GM18498 (cell line): Measurements from ENCODE around the gene PRDM5.

Experiments used
- ATAC-seq: cut with Tn5 transposase; IDR thresholded peaks from one replicate; pipeline ENCODE4 v1.9.1; 2021; ENCODE audit warnings: mild to moderate bottlenecking, moderate library complexity; ENCODE audit not compliant: unreplicated experiment

Gene PRDM5

GRCh38 chr4:120915336-120915735 lies 7.2 kb downstream of the PRDM5 start:
- no peak for ATAC-seq

- no peak for ATAC-seq
These were observed 19.1 kb downstream of the PRDM5 start for GRCh38 chr4:120903419-120903818.

GRCh38 chr4:120902925-120903324 lies 19.6 kb downstream of the PRDM5 start:
- ATAC-seq, result no peak

GRCh38 chr4:120901731-120902130 lies 20.8 kb downstream of the PRDM5 start:
- no peak for ATAC-seq

GRCh38 chr4:120897981-120898719 lies 24.4 kb downstream of the PRDM5 start:
- no peak for ATAC-seq

- no peak for ATAC-seq
These were observed 27.0 kb downstream of the PRDM5 start for GRCh38 chr4:120895554-120895953.

GRCh38 chr4:120893314-120893713 lies 29.2 kb downstream of the PRDM5 start:
- no peak for ATAC-seq

GRCh38 chr4:120886191-120886590 lies 36.3 kb downstream of the PRDM5 start:
- no peak for ATAC-seq

- ATAC-seq, result no peak
These were observed 40.7 kb downstream of the PRDM5 start for GRCh38 chr4:120881846-120882245.

GRCh38 chr4:120881351-120881750 lies 41.2 kb downstream of the PRDM5 start:
- ATAC-seq, result no peak

- ATAC-seq, result no peak
These were observed 45.5 kb downstream of the PRDM5 start for GRCh38 chr4:120877021-120877420.

- ATAC-seq, result no peak
These were observed 47.4 kb downstream of the PRDM5 start for GRCh38 chr4:120874792-120875774.

- no peak for ATAC-seq
These were observed 49.0 kb downstream of the PRDM5 start for GRCh38 chr4:120873554-120873953.

GRCh38 chr4:120871173-120871572 lies 51.4 kb downstream of the PRDM5 start:
- ATAC-seq, result no peak

- ATAC-seq, result no peak
These were observed 52.2 kb downstream of the PRDM5 start for GRCh38 chr4:120870279-120870673.

- no peak for ATAC-seq
These were observed 52.8 kb downstream of the PRDM5 start for GRCh38 chr4:120869613-120870278.

- no peak for ATAC-seq
These were observed 55.0 kb downstream of the PRDM5 start for GRCh38 chr4:120867506-120867905.

GRCh38 chr4:120865985-120866384 lies 56.5 kb downstream of the PRDM5 start:
- peak; percentile 85 for ATAC-seq

- ATAC-seq, result no peak
These were observed 57.6 kb downstream of the PRDM5 start for GRCh38 chr4:120864969-120865368.

GRCh38 chr4:120862432-120862831 lies 60.1 kb downstream of the PRDM5 start:
- ATAC-seq, result no peak

GRCh38 chr4:120861852-120862251 lies 60.7 kb downstream of the PRDM5 start:
- no peak for ATAC-seq
